ENCODE results near the gene CELF5. TPM values are rescaled to one million over a fixed set of nuclear protein-coding genes. Genes with fewer than 3 reads are reported as not detected.

CELF5 gene
- total and polyA plus RNA-seq, 10 of the 15 experiments (the other 5 are each of a cell fraction or from before 2014, with no cell fraction given), result 0.01 to 0.04 TPM; not detected in 8

- TF ChIP-seq ZBTB33 (IDR thresholded peaks at IDR 0.05) (no peak), SUPT20H (IDR thresholded peaks at IDR 0.05; ENCODE audit: borderline replicate concordance, control insufficient read depth, low read depth, low read length) (no peak), NFXL1 (IDR thresholded peaks at IDR 0.05; ENCODE audit: borderline replicate concordance) (no peak), TCF7 (IDR thresholded peaks at IDR 0.05; ENCODE audit: borderline replicate concordance) (no peak), E4F1 (IDR thresholded peaks at IDR 0.05; ENCODE audit: borderline replicate concordance, partially characterized antibody) (no peak)
These were observed 30.1 kb downstream of the CELF5 start (continued) for GRCh38 chr19:3254520-3254919.

GRCh38 chr19:3257071-3257470, 32.6 kb downstream of the CELF5 start:
- POLR2A ChIA-PET, result no interaction called here
- WGBS (ENCODE audit: insufficient coverage, insufficient replicate concordance, low lambda C conversion rate, missing lambda C conversion rate), result 30% methylated on average over 8 of the region's 8 CpGs
- BruUV-seq (replicated peaks), result no TSS peak
- H3K27ac ChIP-seq (ENCODE audit: control insufficient read depth, insufficient read depth), result no peak overlapping the region
- SMC1A ChIA-PET (ENCODE audit: uncharacterized antibody, unreplicated experiment), result no interaction called here
- H3K4me1 ChIP-seq (ENCODE audit: control insufficient read depth, insufficient read depth, low read length), result no peaks in the 10 kb centered on the region
- in situ Hi-C loops (cut with MboI), result no loop called here
- H3K9me3 ChIP-seq (replicated peaks; ENCODE audit: control insufficient read depth, insufficient read depth, low read length), result no peaks in the 10 kb centered on the region; the same call in 2 of the 3 replicates
- no peak overlapping the region for H2AFZ ChIP-seq (ENCODE audit: control insufficient read depth, low read depth, low read length)
- no peaks in the 10 kb centered on the region for H3K79me2 ChIP-seq (ENCODE audit: control insufficient read depth, insufficient read depth, low read length)
- no peak for ATAC-seq
- no peak overlapping the region for H3K9ac ChIP-seq (ENCODE audit: control insufficient read depth, insufficient read depth, low read length)
- no peaks in the 10 kb centered on the region for H3K36me3 ChIP-seq (ENCODE audit: control insufficient read depth in 2 of 2, insufficient read depth in 2 of 2, low read length in 1 of 2)
- no peak overlapping the region for H3K4me3 ChIP-seq
- intact Hi-C loops (cut with micrococcal nuclease; ENCODE audit: unreplicated experiment), result no loop called here
- H4K20me1 ChIP-seq (ENCODE audit: control insufficient read depth, insufficient read depth), result no peaks in the 10 kb centered on the region
- CTCF ChIA-PET, result interaction anchor here (0.6 kb wide), 1 partner anchor 45 kb away, joined by 4 read pairs; no protein-coding TSS in a partner anchor
- FAIRE-seq, result no peak
- H3K27me3 ChIP-seq (replicated peaks in 1 of 2; ENCODE audit: control insufficient read depth in 2 of 2, insufficient read depth in 2 of 2, low read length in 1 of 2), result no peaks in the 10 kb centered on the region
- RAD21 ChIA-PET (ENCODE audit: unreplicated experiment), result no interaction called here
- DNase-seq (ENCODE audit: low read depth, low spot score), result no peak
- H3K4me2 ChIP-seq (ENCODE audit: control insufficient read depth, insufficient read depth), result no peak overlapping the region
- TF ChIP-seq BCL3 (IDR thresholded peaks at IDR 0.05; ENCODE audit: borderline replicate concordance, insufficient read depth, low read depth, low read length, poor library complexity, severe bottlenecking) (no peak), MTA3 (IDR thresholded peaks at IDR 0.05; ENCODE audit: borderline replicate concordance, low read length) (no peak), ZSCAN29 (IDR thresholded peaks at IDR 0.05) (no peak), ZBTB11 (CRISPR knock-in tag; IDR thresholded peaks at IDR 0.05) (no peak), ZNF207 (IDR thresholded peaks at IDR 0.05; ENCODE audit: borderline replicate concordance) (no peak)
